ENCODE measurements around the gene CIZ1. TPM values are rescaled to one million over a fixed set of nuclear protein-coding genes. Genes with fewer than 3 reads are reported as not detected.

The CIZ1 gene
- total and polyA plus RNA-seq, 2 of the 13 experiments (the other 11 are each of a cell fraction or from before 2014, with no cell fraction given): 30.6 to 50.3 TPM

DNA sequence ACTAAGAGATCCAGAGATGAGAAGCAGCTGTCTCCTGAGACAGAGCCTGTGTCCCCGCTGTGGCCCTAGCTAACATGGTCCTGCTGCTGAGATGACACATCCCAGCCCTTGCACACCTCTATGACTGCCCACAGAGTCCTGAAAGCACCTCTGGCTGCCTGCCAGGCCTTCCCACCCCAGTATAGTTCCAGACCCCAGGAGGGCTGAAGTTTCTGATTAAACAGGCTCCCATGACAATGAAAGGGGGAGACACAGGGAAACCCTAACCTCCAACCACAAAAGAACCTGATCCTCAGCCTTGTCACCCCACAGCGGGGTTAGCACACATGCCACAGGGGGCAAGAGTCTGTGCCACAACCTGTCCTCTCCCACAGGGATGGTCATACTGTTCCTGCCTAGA lies 15.6 kb downstream of the CIZ1 start:
- no peak for TF ChIP-seq HNRNPUL1 (IDR thresholded peaks at IDR 0.05; ENCODE audit: low read depth, low read length)
- no peak for TF ChIP-seq SYNCRIP (IDR thresholded peaks at IDR 0.05; ENCODE audit: insufficient read depth, low read depth, low read length)
- TF ChIP-seq, protein P1, sequence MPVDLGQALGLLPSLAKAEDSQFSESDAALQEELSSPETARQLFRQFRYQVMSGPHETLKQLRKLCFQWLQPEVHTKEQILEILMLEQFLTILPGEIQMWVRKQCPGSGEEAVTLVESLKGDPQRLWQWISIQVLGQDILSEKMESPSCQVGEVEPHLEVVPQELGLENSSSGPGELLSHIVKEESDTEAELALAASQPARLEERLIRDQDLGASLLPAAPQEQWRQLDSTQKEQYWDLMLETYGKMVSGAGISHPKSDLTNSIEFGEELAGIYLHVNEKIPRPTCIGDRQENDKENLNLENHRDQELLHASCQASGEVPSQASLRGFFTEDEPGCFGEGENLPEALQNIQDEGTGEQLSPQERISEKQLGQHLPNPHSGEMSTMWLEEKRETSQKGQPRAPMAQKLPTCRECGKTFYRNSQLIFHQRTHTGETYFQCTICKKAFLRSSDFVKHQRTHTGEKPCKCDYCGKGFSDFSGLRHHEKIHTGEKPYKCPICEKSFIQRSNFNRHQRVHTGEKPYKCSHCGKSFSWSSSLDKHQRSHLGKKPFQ (CRISPR knock-in tag; IDR thresholded peaks at IDR 0.05; ENCODE audit: insufficient replicate concordance): no peak
- no peak for TF ChIP-seq SRSF9 (IDR thresholded peaks at IDR 0.05; ENCODE audit: borderline replicate concordance, insufficient read depth, low read depth, low read length, poor library complexity, severe bottlenecking)
- TF ChIP-seq MLLT10 (CRISPR knock-in tag; IDR thresholded peaks at IDR 0.05): no peak
- TF ChIP-seq ZNF850 (CRISPR knock-in tag; conservative IDR thresholded peaks at IDR 0.05): no peak
- TF ChIP-seq SP1 (IDR thresholded peaks at IDR 0.05): no peak
- no peak for TF ChIP-seq SP1 (CRISPR knock-in tag; IDR thresholded peaks at IDR 0.05)
- TF ChIP-seq JUND (CRISPR knock-in tag; IDR thresholded peaks at IDR 0.05): no peak
- no peak for TF ChIP-seq NFE2L1 (CRISPR knock-in tag; IDR thresholded peaks at IDR 0.05; ENCODE audit: borderline replicate concordance)
- TF ChIP-seq KMT2B (CRISPR knock-in tag; IDR thresholded peaks at IDR 0.05): no peak
- TF ChIP-seq, protein P2, sequence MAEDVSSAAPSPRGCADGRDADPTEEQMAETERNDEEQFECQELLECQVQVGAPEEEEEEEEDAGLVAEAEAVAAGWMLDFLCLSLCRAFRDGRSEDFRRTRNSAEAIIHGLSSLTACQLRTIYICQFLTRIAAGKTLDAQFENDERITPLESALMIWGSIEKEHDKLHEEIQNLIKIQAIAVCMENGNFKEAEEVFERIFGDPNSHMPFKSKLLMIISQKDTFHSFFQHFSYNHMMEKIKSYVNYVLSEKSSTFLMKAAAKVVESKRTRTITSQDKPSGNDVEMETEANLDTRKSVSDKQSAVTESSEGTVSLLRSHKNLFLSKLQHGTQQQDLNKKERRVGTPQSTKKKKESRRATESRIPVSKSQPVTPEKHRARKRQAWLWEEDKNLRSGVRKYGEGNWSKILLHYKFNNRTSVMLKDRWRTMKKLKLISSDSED (CRISPR knock-in tag; IDR thresholded peaks at IDR 0.05): no peak
- TF ChIP-seq CBX5 (CRISPR knock-in tag; IDR thresholded peaks at IDR 0.05; ENCODE audit: borderline replicate concordance): no peak
- no peak for TF ChIP-seq IKZF4 (CRISPR knock-in tag; IDR thresholded peaks at IDR 0.05; ENCODE audit: borderline replicate concordance, low read depth, not compliant biosample characterization)
- TF ChIP-seq, protein P3, sequence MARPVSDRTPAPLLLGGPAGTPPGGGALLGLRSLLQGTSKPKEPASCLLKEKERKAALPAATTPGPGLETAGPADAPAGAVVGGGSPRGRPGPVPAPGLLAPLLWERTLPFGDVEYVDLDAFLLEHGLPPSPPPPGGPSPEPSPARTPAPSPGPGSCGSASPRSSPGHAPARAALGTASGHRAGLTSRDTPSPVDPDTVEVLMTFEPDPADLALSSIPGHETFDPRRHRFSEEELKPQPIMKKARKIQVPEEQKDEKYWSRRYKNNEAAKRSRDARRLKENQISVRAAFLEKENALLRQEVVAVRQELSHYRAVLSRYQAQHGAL (CRISPR knock-in tag; IDR thresholded peaks at IDR 0.05; ENCODE audit: not compliant biosample characterization): no peak
- TF ChIP-seq ZFP1 (CRISPR knock-in tag; IDR thresholded peaks at IDR 0.05): no peak
- TF ChIP-seq CENPT (CRISPR knock-in tag; IDR thresholded peaks at IDR 0.05; ENCODE audit: low read depth): no peak
- TF ChIP-seq CREB1 (IDR thresholded peaks at IDR 0.05): no peak
- no peak for TF ChIP-seq CREB1 (CRISPR knock-in tag; IDR thresholded peaks at IDR 0.05)
- TF ChIP-seq ZNF788 (CRISPR knock-in tag; IDR thresholded peaks at IDR 0.05; ENCODE audit: borderline replicate concordance): no peak
- Histone ChIP-seq H3K27ac (ENCODE audit: extremely low read length, insufficient read depth, low read length) (no peak overlapping the region), H3K9ac (ENCODE audit: insufficient read depth, low read depth, low read length) (no peak overlapping the region), H3K9me3 (ENCODE audit: low read length) (no peaks in the 10 kb centered on the region), H3K79me2 (ENCODE audit: insufficient read depth, low read length) (no peaks in the 10 kb centered on the region), H3K4me2 (ENCODE audit: low read depth, low read length) (no peak overlapping the region), H3K36me3 (replicated peaks in 1 of 2; ENCODE audit: control insufficient read depth in 1 of 2, insufficient read depth in 2 of 2, low read length in 2 of 2) (peaks cover 27 to 56% of the 10 kb centered on the region in 2 experiments; a peak in 4 of 5 replicates), H4K20me1 (ENCODE audit: insufficient read depth, low read length) (no peaks in the 10 kb centered on the region), H3K4me1 (ENCODE audit: insufficient read depth, low read length) (no peaks in the 10 kb centered on the region), H3K27me3 (ENCODE audit: control insufficient read depth in 1 of 2, insufficient read depth in 2 of 2, low read length in 2 of 2) (no peaks in the 10 kb centered on the region), H2AFZ (ENCODE audit: low read length) (no peak overlapping the region), H3K4me3 (replicated peaks in 1 of 3; ENCODE audit: insufficient read depth in 1 of 3, low read depth in 2 of 3, low read length in 3 of 3) (no peak overlapping the region)
- ChIA-PET CTCF (ENCODE audit: low intra/inter-chr PET ratio, low total read pairs) (no interaction called here), POLR2A (no interaction called here)
- 100% methylated on average over 1 of the region's 2 CpGs for WGBS (ENCODE audit: low lambda C conversion rate)
- no TSS peak for BruUV-seq (replicated peaks)
- FAIRE-seq (no peak), DNase-seq (ENCODE audit: low spot score) (no peak), ATAC-seq (no peak)
- intact Hi-C loops (cut with micrococcal nuclease; ENCODE audit: unreplicated experiment): no loop called here
- in situ Hi-C loops (cut with HindIII; ENCODE audit: extremely low pct_ligation_motif_present, low pct_unique_long_range_greater_than_20kb): no loop called here

Measured in HepG2 (cell line).